MV-4-11 (cell line): ENCODE measurements around the gene ATP8B4.

ENCODE experiments used
- DNase-seq: peaks from one replicate; lab custom pipeline; 2025; lab: John Stamatoyannopoulos, UW

The ATP8B4 gene

DNA sequence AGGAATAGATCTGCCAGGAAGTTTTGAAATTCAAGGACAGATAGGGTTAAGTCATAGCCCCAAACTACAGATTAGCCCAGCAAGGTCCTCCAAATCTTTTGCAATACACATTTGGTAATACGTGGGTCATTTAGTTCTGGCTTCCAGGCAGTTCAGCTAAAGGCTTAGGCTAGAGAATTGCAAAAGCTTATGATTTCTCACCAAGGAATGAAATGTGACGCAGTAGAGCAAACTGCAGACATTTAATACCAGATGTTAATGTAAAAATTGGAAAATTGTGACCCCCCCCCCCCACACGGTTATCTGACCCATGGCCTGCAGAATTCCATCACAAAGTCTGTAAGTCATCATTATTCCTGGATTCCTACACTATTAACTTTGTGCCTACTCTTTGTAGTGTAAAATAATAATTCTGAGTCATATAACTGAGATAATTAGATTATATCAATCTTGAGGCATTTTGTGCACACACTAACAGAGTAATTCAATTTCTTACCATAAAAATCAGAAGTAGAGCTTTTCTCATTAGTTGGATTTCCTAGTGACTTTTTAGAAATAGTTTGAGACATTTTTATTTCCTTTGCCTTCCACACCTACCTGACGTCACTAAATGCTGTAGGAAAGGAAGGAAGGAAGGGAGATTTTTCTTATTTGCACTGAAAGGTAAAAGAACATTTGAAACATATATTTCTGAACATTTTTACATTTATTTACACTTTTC is 263.0 kb downstream of the ATP8B4 start:
- DNase-seq = peak; percentile 74

DNA sequence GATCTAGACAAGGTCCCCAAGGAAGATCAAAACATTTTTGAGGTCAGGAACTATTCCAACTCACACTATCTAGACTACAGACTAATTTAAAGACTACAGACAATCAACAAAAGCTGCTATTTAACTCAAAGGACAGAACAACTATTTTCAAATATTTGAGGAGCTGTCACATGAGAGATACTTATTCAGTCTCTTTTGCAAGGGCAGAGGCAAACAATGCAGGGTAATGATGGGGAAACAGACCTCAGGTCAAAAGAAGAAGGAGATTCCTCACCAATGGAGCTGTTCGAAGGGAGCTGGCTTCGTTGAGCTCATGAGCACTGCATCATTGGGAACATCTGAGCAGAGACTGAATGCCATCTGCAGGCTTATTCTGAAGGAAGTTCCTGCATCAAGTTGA is 266.3 kb downstream of the ATP8B4 start:
- DNase-seq = no peak

GRCh38 chr15:49848807-49849206 is 270.2 kb downstream of the ATP8B4 start:
- no peak for DNase-seq

GRCh38 chr15:49848282-49848724 is 270.7 kb downstream of the ATP8B4 start:
- no peak for DNase-seq

DNA sequence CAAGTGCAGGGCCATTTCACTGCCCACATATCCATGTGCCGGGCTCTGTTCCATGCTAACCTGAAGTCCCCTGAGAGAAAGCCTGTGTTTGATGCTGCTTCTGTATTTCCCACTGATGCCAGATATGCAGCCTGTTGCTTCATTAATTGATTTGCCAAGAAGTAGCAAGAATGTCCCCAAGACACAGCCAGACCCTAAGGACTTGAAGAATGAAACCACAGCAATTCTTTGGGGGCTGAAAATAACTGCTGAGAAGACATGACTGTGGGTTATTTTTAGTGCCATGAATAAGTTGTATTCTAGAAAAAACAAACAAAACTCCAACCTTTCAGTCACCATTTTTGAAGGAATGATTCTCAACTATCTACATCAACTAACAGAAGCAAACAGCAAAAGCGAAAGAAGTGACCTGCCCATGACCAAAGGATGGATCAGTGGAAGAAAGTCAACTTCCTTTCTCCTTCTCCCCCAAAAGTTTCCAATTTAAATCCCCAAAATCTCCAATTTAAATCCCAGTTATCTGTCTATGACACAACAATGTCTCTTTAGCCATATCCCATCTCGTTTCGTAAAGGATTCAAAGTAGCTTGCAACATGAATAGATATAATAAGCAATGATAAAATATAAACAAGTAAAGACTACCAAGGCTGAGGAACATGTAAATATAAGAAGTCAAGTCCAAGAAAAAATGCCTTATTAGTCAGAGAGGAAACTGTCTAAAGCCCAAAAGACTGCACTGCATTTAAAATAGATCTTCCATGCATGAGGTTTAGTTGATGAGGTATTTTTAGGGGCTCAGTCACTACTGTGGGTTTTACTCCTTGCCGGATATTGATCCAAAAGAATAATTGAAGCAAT is 271.4 kb downstream of the ATP8B4 start:
- DNase-seq = no peak

DNA sequence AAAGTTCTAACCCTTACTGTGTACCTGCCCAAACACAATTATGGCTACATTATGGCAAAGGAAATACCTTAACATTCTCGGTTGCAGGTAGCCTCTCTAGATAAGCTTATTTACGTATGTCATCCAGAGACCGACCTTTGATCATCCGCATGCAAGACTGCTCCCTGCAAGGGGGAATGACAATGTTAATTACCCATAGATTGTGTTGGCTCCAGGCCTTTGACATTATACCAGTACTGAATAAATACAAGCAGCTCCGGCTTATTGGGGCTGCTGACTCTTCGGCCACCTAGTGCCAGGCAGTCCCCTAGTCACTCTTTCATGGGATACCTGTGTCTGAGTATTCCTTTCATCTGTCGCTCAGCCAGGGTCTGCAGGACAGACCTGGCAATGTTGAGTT is 274.6 kb downstream of the ATP8B4 start:
- DNase-seq = no peak

DNA sequence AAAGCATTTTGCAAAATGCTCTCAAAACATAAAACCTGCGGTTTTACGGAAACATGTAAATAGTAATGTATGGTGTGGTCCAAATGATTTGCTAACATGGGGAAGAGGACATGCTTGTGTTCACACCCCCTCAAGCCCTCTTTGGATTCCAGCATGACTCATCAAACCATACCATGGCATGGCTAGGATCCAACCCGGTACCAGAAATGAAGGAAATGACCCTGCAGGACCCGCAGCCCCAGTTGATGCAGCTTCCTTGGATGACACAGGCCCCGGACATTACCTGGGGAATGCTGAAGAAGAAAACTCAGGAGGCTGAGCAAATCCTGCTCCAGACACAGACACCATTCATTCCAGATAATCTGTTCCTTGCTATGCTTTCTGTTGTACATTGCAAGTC is 275.3 kb downstream of the ATP8B4 start:
- DNase-seq = no peak

DNA sequence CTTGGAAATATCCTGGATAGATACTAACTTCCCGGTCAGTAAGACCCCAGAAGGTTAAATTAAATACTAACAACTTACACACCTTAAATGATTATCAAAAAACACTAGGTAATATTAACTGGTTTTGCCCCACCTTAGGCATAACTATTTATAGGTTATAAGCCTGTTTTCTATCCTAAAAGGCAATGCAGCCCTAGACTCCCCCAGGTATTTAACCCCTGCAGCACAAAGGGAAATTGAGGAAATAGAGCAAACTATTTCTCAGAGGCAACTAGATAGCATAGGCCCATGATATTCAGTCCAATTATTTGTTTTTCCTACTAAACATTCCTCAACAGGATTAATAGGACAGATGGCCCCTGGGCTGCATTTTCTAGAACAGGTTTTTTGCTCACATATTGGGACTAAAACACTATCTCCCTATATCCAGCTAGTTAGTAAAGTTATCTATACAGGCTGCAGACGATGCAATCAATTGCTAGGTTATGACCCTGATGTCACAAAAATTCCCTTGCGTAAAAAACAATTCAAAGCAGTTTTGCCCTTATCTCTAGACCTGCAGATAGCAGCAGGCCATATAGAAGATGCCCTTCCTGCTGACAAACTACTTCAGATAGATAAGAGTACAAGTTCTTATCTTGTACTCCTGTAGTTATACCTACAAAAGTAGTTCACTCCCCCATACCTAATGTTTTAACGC is 276.9 kb downstream of the ATP8B4 start:
- no peak for DNase-seq

DNA sequence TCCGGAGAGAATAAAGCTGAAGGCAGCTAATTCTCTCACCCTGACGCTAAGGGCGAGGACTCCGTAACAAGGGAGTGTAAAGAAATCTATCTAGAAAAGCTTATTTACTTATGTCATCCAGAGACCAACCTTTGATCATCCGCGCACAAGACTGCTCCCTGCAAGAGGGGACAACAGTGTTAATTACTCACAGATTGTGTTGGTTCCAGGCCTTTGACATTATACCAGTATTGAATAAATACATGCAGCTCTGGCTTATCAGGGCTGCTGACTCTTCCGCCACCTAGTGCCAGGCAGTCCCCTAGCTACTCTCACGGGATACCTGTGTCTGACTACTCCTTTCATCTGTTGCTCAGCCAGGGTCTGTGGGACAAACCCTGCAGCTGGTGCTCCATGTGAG is 286.5 kb downstream of the ATP8B4 start:
- no peak for DNase-seq

- DNase-seq = no peak
These were observed 287.6 kb downstream of the ATP8B4 start for GRCh38 chr15:49831206-49831965.

- no peak for DNase-seq
These were observed 288.6 kb downstream of the ATP8B4 start for GRCh38 chr15:49830391-49830790.

DNA sequence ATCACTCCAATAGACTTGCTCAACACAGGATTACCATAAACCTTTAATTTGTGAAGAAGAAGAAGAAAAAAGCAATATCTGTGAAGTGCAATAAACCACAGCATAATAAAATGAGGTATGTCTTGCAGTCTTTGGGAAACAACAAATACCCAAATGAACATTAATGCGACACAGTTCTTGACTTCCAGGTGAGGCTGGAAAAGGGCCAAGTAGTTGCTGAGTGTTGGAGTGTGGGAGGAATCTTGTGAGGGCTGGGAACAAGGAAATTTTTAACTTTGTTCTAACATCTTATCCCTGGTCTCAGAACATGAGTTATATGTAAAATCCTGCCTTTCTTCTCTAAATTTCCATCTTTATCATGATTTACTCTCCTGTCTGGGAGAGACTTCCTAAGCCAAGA is 291.7 kb downstream of the ATP8B4 start:
- DNase-seq = no peak

DNA sequence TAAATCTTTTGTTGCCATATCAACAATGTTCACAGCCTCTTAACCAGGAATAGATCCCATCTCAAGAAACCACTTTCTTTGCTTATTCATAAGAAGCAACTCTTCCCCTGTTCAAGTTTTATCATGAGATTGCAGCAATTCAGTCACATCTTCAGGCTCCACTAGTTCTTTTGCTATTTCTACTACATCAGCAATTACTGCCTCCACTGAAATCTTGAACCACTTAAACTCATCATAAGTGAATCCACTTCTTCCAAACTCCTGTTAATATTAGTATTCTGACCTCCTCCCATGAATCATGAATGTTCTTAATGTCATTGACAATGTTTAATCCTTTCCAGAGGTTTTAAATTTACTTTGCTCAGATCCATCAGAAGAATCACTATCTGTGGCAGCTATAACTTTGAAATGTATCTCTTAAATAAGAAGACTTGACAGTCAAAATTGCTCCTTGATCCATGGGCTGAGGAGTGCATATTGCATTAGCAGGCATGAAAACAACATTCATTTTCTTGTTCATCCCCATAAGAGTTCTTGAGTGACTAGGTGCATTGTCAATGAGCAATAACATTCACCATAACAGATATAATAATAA is 292.3 kb downstream of the ATP8B4 start:
- DNase-seq = no peak

- no peak for DNase-seq
These were observed 294.3 kb downstream of the ATP8B4 start for GRCh38 chr15:49824775-49825099.

GRCh38 chr15:49823987-49824774 is 294.9 kb downstream of the ATP8B4 start:
- no peak for DNase-seq

DNA sequence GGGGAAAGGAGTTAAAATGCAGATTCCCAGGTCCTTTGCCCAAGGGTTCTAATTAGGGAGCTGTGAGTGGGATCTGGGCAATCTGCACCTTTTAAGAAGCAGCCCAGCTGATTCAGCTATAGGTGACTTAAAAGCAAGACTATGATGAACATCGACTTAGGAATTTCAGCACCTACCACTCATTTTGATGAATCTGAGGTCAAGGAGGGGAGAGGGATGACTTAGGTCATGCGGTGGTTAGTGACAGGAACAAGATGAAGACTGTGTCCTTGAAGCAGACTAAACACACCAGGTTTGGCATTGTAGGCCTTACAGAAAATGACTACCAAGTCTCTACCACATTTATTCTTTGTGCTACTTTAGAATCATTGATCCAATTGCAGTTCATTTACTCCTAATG is 301.9 kb downstream of the ATP8B4 start:
- no peak for DNase-seq

- DNase-seq = peak; percentile 72
These were observed 303.1 kb downstream of the ATP8B4 start for GRCh38 chr15:49815950-49816349.

DNA sequence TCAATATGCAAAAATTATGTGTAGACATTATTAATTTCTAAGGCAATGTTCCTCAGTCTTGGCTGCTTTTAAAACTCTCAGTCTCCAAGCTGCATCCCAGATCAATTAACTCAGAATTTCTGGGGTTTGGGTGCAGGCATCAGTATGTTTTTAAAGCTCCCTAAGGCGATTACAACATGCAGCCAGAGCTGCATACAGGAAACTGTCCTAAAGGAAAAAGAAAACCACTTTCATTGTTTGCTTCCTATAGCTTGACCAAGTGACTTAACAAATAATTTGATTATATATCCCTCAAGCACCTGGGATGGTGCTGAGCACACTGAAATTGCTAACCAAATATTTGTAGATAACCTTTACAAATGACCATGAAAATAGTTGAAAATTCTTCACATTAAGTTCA is 303.5 kb downstream of the ATP8B4 start:
- peak; percentile 45 for DNase-seq

DNA sequence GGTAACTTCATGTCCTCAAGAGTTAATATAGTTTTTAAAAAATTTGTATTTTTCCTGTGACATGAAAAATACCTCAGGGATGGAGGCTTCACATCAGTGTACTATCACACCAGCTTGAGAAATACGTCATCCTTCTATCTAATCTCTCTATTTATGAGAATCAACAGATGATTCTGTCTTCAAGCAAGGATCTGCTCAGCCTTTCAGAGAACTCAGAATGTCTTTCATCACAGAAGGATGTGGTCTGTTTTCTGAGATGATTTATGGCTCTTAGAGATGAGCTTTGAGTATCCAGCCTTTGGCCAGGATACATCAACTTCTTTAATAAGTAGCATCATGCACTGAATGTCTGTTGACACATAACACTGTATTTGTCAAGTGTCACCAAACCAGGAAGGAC is 304.3 kb downstream of the ATP8B4 start:
- peak; percentile 75 for DNase-seq

GRCh38 chr15:49813625-49814024 is 305.4 kb downstream of the ATP8B4 start:
- no peak for DNase-seq

DNA sequence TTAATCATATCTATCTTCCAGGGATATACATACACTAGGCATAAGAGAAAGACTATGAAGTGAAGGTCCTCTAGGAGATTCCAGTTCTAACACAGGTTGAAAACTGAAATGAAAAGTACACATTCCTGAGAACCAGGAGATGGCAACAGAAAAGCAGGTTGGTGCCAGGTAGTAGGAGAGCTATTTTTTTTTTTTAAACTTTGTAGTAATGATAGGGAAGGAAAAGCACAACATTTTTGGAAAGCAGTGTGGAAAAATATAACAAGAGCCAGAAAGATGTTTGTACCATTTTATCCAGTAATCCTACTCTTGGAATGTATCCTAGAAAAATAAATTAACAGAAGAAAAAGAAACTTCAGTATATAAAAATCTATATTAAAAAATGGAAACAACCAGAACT is 308.3 kb downstream of the ATP8B4 start:
- DNase-seq = no peak
